Caco-2 (cell line): ENCODE results near the gene LDB3. TPM values are rescaled to one million over a fixed set of nuclear protein-coding genes. Genes with fewer than 3 reads are reported as not detected.

Experiments
- BruUV-seq: library from RNA; stranded (reverse); fragments of 400-500 nt; replicated peaks from 2 replicates; lab custom pipeline; 2021; lab: Mats Ljungman, UMichigan
- CTCF ChIA-PET: fragments of 300-600 bp; sonication (Branson Sonifier 250); formaldehyde crosslinking; loops from one replicate; lab custom pipeline; 2022; ENCODE audit warnings: antibody characterized with exemption; lab: Charles Lee
- POLR2A ChIA-PET: fragments of 300-600 bp; sonication (Branson Sonifier 250); formaldehyde crosslinking; loops from one replicate; lab custom pipeline; 2022; ENCODE audit warnings: antibody characterized with exemption; lab: Charles Lee
- DNase-seq, 2 experiments: peaks; one replicate each; pipeline versions ENCODE4 v3.0.0 to v3.0.0-alpha.2; 2020 to 2022
- H3K27me3 ChIP-seq: replicated peaks from 2 replicates; pipeline ENCODE4 v1.6.0; 2011; ENCODE audit warnings: low read length; ENCODE audit not compliant: control insufficient read depth, insufficient read depth
- H3K36me3 ChIP-seq: 2 replicates; pipeline ENCODE4 v1.5.1; 2011; ENCODE audit warnings: low read length; ENCODE audit not compliant: control insufficient read depth, insufficient read depth
- H3K4me1 ChIP-seq: fragments of 250-450 bp; sonication (Bioruptor Pico); 2 replicates; pipeline ENCODE4 v1.5.1; 2020; ENCODE audit warnings: mild to moderate bottlenecking
- H3K4me3 ChIP-seq: 2 replicates; pipeline ENCODE4 v1.5.1; 2011; ENCODE audit warnings: low read depth, mild to moderate bottlenecking, control low read depth, low read length
- H3K9me3 ChIP-seq: fragments of 250-450 bp; sonication (Bioruptor Pico); 2 replicates; pipeline ENCODE4 v1.5.1; 2020; ENCODE audit warnings: mild to moderate bottlenecking, moderate library complexity
- H3K27ac Mint-ChIP-seq: one replicate; pipeline ENCODE4 v1.8.0; 2022; ENCODE audit warnings: mixed read lengths; ENCODE audit not compliant: unreplicated experiment
- H3K27me3 Mint-ChIP-seq: one replicate; pipeline ENCODE4 v1.8.0; 2022; ENCODE audit warnings: mixed read lengths; ENCODE audit not compliant: insufficient read depth, unreplicated experiment
- H3K36me3 Mint-ChIP-seq: one replicate; pipeline ENCODE4 v1.8.0; 2022; ENCODE audit warnings: mild to moderate bottlenecking, mixed read lengths; ENCODE audit not compliant: insufficient read depth, unreplicated experiment
- H3K4me1 Mint-ChIP-seq: one replicate; pipeline ENCODE4 v1.8.0; 2022; ENCODE audit warnings: low read depth, mixed read lengths; ENCODE audit not compliant: unreplicated experiment
- H3K4me3 Mint-ChIP-seq: one replicate; pipeline ENCODE4 v1.8.0; 2022; ENCODE audit warnings: mild to moderate bottlenecking, moderate library complexity, mixed read lengths; ENCODE audit not compliant: unreplicated experiment
- H3K9me3 Mint-ChIP-seq: one replicate; pipeline ENCODE4 v1.8.0; 2022; ENCODE audit warnings: mixed read lengths; ENCODE audit not compliant: unreplicated experiment
- intact Hi-C: fragments of 100-400 bp; cut with micrococcal nuclease; formaldehyde crosslinking; loops from one replicate; pipeline ENCODE4 v1.10.0; 2022; ENCODE audit not compliant: unreplicated experiment
- total RNA-seq: library from RNA; stranded (reverse); gene quantifications from 2 replicates; pipeline ENCODE4 v1.2.3, GENCODE V29; 2022
- TF ChIP-seq, protein P1 (sequence below), 2 experiments: fragments of 200-600 bp in 1 of 2; IDR thresholded peaks; 1 replicate in 1 of 2; 2 replicates in 1 of 2; pipeline versions ENCODE4 v1.5.1 to v1.8.0; 2011 to 2022; ENCODE audit warnings: antibody characterized with exemption in 1 of 2, control low read depth in 1 of 2, inconsistent platforms in 1 of 2, low read depth in 1 of 2, low read length in 1 of 2, mild to moderate bottlenecking in 1 of 2, moderate library complexity in 1 of 2; ENCODE audit not compliant: insufficient read depth in 1 of 2, severe bottlenecking in 1 of 2, unreplicated experiment in 1 of 2

LDB3 gene
- total RNA-seq, 1 experiment from 2014 or later, result 0.09 TPM

DNA sequence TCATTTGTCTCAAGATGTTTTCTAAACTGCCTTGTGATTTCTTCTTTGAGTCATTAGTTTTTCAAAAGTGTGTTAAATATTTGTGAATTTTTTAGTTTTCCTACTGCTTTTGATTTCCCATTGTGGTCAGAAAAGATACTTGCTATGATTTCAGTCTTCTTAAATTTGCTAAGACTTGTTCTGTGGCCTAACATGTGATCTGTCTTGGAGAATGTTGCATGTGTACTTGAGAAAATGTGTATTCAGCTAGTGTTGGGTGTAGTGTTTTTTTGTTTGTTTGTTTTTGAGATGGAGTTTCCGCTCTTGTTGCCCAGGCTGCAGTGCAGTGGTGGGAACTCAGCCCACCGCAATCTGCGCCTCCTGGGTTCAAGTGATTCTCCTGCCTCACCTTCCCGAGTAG lies 116.7 kb downstream of the LDB3 start:
- intact Hi-C loops, result no loop called here

More for the DNA sequence above, 116.7 kb downstream of the LDB3 start:
- Mint-ChIP-seq H3K9me3 (no peaks in the 10 kb centered on the region), H3K27ac (no peak overlapping the region), H3K4me1 (peaks cover 6% of the 10 kb centered on the region), H3K36me3 (no peaks in the 10 kb centered on the region), H3K27me3 (no peaks in the 10 kb centered on the region), H3K4me3 (no peak overlapping the region)
- CTCF ChIA-PET, result interaction anchor here (0.6 kb wide), 1 partner anchor 200 kb away, joined by 4 read pairs; no protein-coding TSS in a partner anchor
- no TSS peak for BruUV-seq
- POLR2A ChIA-PET, result no interaction called here
- Histone ChIP-seq H3K36me3 (no peaks in the 10 kb centered on the region), H3K4me3 (no peak overlapping the region), H3K27me3 (no peaks in the 10 kb centered on the region), H3K9me3 (no peaks in the 10 kb centered on the region), H3K4me1 (no peaks in the 10 kb centered on the region)
- no peak for DNase-seq
- TF ChIP-seq, protein P1, sequence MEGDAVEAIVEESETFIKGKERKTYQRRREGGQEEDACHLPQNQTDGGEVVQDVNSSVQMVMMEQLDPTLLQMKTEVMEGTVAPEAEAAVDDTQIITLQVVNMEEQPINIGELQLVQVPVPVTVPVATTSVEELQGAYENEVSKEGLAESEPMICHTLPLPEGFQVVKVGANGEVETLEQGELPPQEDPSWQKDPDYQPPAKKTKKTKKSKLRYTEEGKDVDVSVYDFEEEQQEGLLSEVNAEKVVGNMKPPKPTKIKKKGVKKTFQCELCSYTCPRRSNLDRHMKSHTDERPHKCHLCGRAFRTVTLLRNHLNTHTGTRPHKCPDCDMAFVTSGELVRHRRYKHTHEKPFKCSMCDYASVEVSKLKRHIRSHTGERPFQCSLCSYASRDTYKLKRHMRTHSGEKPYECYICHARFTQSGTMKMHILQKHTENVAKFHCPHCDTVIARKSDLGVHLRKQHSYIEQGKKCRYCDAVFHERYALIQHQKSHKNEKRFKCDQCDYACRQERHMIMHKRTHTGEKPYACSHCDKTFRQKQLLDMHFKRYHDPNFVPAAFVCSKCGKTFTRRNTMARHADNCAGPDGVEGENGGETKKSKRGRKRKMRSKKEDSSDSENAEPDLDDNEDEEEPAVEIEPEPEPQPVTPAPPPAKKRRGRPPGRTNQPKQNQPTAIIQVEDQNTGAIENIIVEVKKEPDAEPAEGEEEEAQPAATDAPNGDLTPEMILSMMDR (IDR thresholded peaks at IDR 0.05; ENCODE audit: insufficient read depth in 1 of 2, low read depth in 1 of 2, low read length in 1 of 2, severe bottlenecking in 1 of 2, unreplicated experiment in 1 of 2), result no peak

Other genes starting within 250 kb of the LDB3 start
- gene WAPL, start 146.7 kb upstream of the LDB3 start, total RNA-seq, result 48.4 and 49.2 TPM in 2 replicates
- gene OPN4, start 14.0 kb upstream of the LDB3 start, total RNA-seq, result not detected in 2 replicates
- gene BMPR1A, start 88.1 kb downstream of the LDB3 start, total RNA-seq, result 53.4 and 63.2 TPM in 2 replicates